KOPT-K1 (cell line): Measurements from ENCODE around the gene UBQLN3.

Experiments
- H3K27ac ChIP-seq: fragments of 200-600 bp; sonication (generic); 2 replicates; pipeline ENCODE4 v1.5.1; 2016; ENCODE audit warnings: antibody characterized with exemption, mild to moderate bottlenecking, low read depth, low read length; ENCODE audit not compliant: poor library complexity, severe bottlenecking
- H3K36me3 ChIP-seq: fragments of 200-600 bp; sonication (generic); 2 replicates; pipeline ENCODE4 v1.5.1; 2017; ENCODE audit warnings: antibody characterized with exemption, mild to moderate bottlenecking, low read length, moderate library complexity; ENCODE audit not compliant: insufficient read depth
- H3K9me3 ChIP-seq: fragments of 200-600 bp; sonication (generic); 2 replicates; pipeline ENCODE4 v1.5.1; 2017; ENCODE audit warnings: antibody characterized with exemption, low read length, mild to moderate bottlenecking; ENCODE audit not compliant: insufficient read depth, poor library complexity, severe bottlenecking

The UBQLN3 gene

DNA sequence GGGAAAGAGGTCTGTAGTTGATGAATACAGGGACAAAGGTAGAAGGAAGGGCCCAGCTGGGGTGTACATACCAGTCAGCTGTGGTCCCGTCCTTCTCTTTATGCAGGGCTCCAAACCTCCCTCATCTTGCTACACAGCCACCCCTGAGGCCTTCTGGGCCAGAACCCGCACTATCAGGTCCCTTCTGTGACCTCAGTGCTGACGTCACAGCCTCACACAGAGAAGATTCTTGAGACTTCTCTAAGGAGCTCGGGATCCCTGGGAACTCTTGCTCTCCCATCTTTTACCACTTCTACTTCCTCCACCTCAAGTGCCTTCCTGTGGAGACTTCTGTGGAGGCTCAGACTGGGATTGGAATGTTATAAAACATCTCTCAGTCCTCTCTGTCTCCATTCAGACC lies at the start of gene UBQLN3:
TSS of gene UBQLN3 (minus strand) at position 155 of the 400 bp plus-strand sequence. CDS start 399 bp downstream, outside the sequence.
- Histone ChIP-seq H3K27ac (no peak within 1 kb of the TSS), H3K9me3 (no peaks in the 10 kb centered on the region), H3K36me3 (no peaks in the 10 kb centered on the region)

DNA sequence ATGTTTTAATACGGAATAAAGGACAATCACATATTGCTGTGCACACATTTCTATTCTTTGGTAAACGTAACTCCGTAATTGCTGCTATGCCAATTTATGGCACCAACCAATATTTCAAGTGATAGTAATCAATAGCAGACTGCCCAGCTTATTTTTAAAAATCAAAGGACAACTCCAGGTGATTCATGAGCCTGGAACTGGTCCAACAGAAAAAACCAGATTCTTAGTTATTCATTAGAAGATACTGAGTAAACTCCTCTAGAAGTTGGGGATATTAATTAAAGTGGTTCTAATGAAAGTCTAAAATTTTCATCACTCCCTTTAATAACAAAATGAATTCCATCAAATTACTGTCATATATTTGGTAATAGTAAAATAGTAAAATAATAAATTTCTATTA lies 48.0 kb upstream of the UBQLN3 start:
- Histone ChIP-seq H3K27ac (no peak overlapping the region), H3K36me3 (no peaks in the 10 kb centered on the region), H3K9me3 (no peaks in the 10 kb centered on the region)

DNA sequence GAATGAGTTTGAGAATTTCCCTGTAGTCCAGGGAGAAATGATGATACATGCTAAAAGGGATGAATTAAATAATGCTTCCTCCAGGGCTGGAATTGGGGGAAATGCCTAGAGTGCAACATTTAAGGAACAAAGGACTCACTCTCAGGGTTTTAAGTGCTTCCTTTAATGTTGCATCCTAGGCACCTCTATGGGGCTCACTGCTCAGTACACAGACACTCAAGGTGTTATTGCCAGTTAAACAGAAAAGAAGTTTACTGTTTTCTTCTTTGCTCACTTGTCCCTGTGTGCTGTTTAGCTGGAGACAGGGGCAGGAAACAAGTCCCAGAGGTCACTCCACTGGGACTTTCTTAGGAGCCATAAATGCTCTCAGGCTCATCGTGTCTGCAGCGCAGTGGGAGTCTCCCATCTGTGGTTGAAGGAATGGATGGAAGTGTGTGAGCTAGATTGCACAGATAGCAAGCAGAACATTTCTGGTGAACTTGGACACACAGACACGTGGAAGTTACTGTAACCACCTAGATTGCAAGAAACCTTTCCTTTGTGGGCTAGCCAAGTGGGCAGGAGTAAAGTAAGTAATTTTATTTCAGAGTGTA lies 46.9 kb upstream of the UBQLN3 start:
- Histone ChIP-seq H3K27ac (no peak overlapping the region), H3K9me3 (no peaks in the 10 kb centered on the region), H3K36me3 (no peaks in the 10 kb centered on the region)

DNA sequence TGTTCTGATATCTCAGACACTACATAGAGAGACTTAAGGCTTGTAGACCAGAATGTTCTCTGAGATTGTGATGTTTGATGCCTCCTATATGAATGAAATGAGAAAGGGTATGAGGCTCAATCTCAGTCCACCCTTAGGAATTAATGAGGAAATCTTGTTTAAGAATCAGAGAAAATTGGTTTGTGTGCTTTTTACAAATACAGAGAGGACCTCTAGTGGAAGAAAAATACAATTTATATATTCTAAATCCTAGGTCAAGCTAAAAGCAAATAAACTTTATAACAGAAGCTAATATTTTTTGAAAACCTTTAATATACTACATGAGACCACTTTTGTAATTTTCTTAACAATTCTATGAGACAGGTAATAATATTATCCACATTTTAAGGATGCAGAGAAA lies 43.6 kb upstream of the UBQLN3 start:
- Histone ChIP-seq H3K27ac (no peak overlapping the region), H3K36me3 (no peaks in the 10 kb centered on the region), H3K9me3 (no peaks in the 10 kb centered on the region)

DNA sequence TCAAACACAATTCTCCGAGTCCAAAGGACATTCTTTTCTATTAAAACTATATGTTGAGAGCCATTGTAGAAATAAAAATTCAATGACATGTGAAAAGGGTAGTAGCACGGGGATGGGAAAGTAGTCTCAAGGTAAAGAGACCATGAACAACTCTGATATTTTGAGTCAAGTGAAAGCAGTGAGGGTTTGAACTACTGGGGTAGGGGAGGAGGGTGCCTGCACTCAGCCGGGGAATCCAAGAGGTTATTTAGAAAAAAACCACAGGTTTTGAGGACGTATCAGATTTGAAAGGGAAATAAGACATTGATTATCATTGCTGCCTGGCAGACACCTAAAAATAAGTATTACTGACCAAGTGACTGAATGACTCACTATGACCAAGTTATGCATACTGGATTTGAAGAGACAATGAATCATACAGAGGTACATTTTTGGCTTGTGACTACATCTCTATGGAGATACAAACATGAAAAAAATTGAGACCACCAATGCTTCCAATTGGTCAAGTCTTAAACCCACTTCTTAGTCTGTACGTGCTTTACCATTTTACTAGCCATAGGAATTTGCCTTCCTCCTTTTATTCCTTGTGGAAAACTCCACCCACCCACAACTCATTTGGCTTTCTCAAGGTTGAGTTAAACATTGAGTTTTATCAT lies 40.8 kb upstream of the UBQLN3 start:
- H3K9me3 ChIP-seq: no peaks in the 10 kb centered on the region
- H3K36me3 ChIP-seq: no peaks in the 10 kb centered on the region
- no peak overlapping the region for H3K27ac ChIP-seq

DNA sequence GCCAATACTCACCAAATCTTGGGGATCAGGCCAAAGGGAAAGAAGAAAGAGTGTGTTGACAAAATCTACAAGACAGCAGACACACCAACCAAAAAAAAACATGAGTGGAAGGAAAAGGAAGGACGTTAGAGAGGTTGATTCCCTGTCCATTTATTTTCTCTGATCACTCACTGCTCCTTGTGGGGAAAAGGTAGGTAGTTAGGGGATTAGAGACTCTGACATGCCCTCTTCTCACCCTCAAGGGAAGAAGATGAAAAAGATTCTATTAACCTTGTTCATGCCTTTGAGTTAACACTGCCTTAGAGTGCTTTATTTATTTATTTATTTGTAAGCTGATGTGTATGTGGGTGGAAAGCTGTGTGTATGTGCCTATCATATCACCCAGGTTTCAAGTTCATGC lies 38.7 kb upstream of the UBQLN3 start, which contains the start of gene OR52H1:
TSS of gene OR52H1 (minus strand) at position 101 of the 400 bp plus-strand sequence. CDS start 3,035 bp downstream, outside the sequence.
- Histone ChIP-seq H3K27ac (no peak within 1 kb of the TSS), H3K36me3 (no peaks in the 10 kb centered on the region)

DNA sequence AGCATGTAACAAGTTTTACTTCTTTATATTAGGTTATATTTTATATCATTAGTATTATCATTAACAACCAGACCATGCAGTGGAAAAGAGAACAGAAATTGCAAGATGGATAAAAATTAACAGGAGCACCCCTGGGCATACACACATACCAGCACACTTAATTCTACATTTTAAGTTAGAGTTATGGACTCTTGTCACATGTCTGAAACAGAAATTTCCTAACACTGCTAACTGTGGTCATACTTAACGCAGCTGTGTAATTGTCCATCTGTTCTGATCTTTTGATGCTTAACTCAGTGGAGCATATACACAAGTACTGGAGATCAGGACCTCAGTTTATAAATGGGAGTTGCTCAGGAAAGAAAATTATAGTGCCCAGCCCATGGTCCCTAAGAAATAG lies 38.2 kb upstream of the UBQLN3 start:
- no peak overlapping the region for H3K27ac ChIP-seq
- no peaks in the 10 kb centered on the region for H3K36me3 ChIP-seq
- H3K9me3 ChIP-seq: no peaks in the 10 kb centered on the region

More for the DNA sequence above, 38.7 kb upstream of the UBQLN3 start, which contains the start of gene OR52H1:
- no peaks in the 10 kb centered on the region for H3K9me3 ChIP-seq

DNA sequence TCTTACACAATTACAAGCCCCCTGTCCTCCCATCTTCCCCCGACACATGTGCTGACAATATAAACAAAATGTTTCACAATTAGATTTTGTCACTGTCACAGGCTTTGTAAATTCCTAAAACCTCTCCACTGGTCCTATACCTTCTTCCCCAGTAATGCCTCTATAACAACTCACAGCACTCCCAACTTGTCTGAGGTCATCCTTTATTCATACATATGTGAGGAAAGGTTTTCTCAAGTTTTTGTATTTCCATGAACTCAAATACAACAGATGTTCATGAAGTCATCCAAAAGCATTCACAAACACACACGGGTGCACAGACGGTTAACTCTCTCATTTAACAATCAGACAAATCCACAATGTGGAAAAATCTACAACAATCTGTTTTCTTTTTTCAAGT lies 36.7 kb upstream of the UBQLN3 start:
- Histone ChIP-seq H3K36me3 (no peaks in the 10 kb centered on the region), H3K9me3 (no peaks in the 10 kb centered on the region), H3K27ac (no peak overlapping the region)

DNA sequence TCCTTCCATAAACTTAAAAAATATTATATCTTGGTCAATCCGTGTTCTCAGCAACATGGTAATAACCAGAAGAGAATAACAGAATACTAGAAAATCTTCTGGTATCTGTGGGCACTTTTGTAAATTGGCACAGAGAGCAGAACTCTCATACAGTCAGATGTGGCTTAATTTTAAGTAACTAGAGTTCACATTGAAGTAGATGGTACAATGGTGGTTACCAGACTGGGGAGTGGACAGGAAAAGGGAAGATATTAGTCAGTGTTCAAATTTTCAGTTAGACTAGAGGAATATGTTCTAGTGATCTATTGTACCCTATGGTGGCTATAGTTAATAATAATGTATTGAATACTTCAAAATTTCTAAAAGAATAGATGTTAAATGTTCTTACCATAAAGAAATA lies 31.7 kb upstream of the UBQLN3 start:
- no peaks in the 10 kb centered on the region for H3K9me3 ChIP-seq
- no peak overlapping the region for H3K27ac ChIP-seq
- no peaks in the 10 kb centered on the region for H3K36me3 ChIP-seq

DNA sequence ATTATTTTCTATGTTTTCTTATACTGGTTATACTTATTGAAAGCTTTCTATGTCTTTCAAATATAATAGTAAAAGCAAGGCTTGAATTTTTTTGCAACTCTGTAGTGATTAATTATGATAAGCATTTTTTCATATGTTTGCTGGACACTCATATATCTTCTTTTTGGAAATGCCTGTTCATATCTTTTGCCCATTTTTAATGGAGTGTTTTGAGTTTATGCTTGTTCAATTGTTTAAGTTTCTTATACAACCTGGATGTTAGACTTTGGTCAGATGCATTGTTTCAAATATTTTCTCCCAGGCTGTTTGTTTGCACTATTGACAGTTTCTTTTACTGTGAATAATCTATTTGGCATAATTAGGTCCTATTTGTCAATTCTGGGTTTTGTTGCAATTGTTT lies 26.7 kb upstream of the UBQLN3 start:
- Histone ChIP-seq H3K27ac (no peak overlapping the region), H3K9me3 (no peaks in the 10 kb centered on the region), H3K36me3 (no peaks in the 10 kb centered on the region)

DNA sequence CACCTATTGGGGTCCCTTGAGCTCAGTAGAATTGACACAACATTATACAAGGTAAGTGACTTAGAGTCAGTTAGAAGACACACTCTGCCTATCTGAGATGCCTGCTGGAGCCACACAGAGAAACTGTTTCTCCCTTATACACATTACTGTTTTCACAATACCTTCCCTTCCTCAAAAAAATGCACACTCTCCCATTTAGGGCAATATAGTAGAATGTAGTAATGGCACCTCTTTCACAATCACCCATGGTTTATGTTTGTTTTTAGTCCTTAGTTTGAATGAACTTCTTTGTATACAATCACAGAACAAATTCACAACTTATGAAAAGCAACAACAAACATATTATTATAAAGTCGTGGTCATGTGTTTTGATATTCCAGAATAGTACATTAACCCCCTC lies 24.3 kb upstream of the UBQLN3 start:
- Histone ChIP-seq H3K36me3 (no peaks in the 10 kb centered on the region), H3K27ac (no peak overlapping the region), H3K9me3 (no peaks in the 10 kb centered on the region)

DNA sequence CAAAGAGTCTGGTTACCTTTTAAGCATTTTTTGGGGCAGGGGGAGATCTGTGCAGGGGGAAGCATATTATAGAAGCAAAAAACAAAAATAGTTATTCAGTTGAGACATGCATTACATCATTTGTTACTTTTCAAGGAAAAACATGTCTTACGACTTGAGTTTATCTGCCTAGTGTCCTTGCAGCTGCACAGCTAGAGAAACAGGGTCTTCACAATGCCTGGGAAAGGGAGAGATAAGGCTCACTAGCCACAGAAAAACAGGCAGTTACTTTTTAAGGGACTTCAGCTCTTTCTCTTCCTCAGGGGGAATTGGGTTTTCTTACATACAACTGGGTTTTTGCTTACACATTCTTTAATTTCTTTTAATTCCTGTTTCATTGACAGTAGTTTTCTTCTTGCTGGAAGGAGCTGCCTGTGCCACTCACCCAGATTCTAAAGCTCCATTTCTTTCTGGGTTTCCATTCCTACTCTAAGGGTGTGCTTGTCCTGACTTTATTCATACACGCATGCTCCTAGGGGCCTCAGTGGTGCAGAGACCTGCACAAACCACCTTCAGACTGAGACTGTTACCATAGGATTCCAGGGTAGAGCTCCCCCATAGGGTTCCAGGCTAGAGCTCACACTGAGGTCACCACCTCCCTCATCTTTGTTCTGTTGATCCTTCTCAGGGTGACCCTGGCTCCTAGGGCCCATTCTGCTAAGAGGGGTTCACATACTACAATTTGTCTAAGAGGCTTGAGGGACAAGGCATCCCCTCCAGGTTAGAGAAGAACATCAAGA lies 21.5 kb upstream of the UBQLN3 start:
- H3K36me3 ChIP-seq: no peaks in the 10 kb centered on the region
- no peaks in the 10 kb centered on the region for H3K9me3 ChIP-seq
- no peak overlapping the region for H3K27ac ChIP-seq

DNA sequence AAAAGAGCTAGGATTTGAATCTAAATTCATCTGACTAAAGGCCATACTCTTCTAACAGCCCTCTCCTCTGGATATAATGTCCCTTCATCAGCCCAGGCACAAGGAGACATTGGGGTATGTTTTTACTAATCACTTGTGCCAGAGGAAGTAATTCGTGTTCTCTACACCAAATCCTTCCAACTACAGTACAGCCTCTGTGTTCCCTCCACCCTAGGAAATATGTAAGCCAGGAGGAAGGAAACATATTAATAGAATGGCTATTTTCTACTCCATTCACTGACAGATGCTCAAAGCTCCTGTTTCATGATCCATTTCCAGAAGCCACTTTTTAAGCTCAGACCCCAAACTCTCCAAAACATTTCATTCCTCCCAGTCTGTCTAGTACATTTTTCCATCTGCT lies 18.7 kb upstream of the UBQLN3 start:
- Histone ChIP-seq H3K27ac (no peak overlapping the region), H3K36me3 (no peaks in the 10 kb centered on the region), H3K9me3 (no peaks in the 10 kb centered on the region)

DNA sequence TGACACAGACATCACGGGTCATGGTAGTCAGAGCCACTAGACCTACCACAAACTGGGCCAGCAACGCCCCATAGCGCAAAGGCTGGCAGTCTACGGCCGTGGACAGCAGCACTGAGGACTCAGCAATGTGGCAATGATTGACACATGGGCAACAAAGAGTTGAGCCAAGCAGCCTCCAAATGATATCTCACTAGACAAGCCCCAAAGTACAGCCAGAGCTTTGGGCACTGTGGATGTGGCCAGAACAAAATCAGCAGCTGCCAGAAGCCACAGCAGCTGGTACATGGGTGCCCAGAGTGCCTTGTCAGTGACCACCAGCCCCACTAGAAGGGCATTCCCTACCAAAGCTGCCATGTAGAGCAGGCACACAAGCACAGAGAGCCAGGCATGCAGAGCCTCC lies 18.0 kb upstream of the UBQLN3 start:
- no peak overlapping the region for H3K27ac ChIP-seq
- H3K9me3 ChIP-seq: no peaks in the 10 kb centered on the region
- no peaks in the 10 kb centered on the region for H3K36me3 ChIP-seq

DNA sequence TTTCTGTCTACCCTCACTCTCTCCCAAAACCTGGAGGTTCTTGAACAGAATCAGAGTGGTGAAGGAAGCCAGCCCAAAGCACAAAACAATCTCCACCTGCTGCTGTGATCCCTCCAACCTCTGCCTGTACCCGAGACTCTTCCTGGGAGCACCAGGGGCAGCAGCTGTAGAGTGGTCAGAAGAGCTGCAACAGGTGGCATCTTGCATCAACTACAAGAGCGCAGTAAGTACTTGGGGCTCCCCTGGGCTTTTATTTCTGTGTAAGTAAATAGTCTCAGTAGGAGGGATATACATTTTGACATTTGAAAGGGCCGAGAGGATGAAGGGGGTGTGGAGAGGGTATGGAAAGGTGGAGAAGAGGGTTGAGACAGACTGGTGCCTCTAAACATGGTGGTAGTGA lies 15.0 kb upstream of the UBQLN3 start:
- Histone ChIP-seq H3K9me3 (no peaks in the 10 kb centered on the region), H3K36me3 (no peaks in the 10 kb centered on the region), H3K27ac (no peak overlapping the region)
